Measurements from ENCODE around the gene SOCS6.
"Not testable (repeated sequence)": the region's sequence is repeated elsewhere in the genome, so short reads cannot be mapped to it uniquely, and the experiment has no call there.

Gene SOCS6, protein sequence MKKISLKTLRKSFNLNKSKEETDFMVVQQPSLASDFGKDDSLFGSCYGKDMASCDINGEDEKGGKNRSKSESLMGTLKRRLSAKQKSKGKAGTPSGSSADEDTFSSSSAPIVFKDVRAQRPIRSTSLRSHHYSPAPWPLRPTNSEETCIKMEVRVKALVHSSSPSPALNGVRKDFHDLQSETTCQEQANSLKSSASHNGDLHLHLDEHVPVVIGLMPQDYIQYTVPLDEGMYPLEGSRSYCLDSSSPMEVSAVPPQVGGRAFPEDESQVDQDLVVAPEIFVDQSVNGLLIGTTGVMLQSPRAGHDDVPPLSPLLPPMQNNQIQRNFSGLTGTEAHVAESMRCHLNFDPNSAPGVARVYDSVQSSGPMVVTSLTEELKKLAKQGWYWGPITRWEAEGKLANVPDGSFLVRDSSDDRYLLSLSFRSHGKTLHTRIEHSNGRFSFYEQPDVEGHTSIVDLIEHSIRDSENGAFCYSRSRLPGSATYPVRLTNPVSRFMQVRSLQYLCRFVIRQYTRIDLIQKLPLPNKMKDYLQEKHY

DNA sequence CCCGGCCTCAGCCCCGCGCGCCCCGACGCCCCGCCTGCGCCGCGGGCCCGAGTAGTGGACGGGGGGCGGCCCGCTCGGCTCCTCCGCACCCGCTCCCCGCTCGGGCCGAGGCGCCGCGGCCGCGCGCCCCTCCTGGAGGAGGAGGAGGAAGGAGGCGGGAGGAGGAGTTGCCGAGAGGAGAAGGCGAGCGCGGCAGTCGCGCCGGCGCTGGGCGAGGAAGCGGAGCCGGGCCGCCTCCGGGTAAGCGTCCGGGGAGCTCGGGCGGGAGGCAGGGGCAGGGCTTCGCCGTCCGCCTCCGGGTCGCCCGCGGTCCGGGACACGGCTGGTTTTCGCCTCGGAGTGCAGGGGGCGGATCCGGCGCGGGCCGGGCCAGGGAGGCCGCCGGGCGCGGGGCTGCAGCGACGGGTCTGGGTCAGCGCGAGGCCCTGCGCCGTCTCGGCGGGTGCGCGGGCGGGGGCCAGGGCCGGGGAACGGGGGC, at the start of gene SOCS6:
Gene SOCS6, plus strand, starts transcription at position 195 of the 478 bp plus-strand sequence. CDS start 35,624 bp downstream, outside the sequence.
- DNase-seq: peak; percentile 74

DNA sequence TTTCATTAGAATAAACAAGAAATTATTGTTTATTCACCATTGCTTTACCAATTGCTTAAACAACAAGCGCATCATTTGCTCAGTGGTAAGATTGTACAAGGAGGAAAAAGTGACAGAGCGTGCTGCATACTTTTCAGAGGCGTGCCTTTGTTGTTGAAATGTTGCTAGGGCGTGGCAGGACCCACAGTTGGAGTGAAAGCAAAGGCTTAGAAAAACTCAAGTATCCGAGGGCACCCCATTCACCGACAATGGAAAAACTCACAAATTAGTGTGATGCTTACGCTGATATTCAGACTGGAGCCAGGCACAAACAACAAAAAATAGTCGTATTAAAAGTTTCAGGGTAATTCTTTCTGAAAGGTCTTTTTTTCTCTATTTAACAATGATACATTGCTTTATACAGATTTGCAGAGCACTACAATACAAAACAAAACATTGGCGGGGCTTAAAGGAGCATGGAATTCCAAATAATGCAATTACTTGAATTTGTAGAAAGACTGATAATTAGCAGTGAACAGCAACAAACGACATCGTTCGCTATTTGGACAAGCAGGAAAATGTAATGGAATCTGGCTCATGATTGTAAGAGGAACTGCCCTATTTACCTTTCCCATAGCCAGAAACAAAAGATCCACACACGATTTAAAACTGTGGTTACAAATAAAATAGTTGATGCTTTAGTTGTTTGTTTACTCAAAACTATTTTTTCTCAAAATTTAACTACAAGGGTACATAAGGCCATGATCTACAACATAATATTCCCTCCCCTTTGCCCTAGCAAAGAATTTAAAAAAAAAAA, 45.5 kb upstream of the SOCS6 start:
- no peak for DNase-seq

DNA sequence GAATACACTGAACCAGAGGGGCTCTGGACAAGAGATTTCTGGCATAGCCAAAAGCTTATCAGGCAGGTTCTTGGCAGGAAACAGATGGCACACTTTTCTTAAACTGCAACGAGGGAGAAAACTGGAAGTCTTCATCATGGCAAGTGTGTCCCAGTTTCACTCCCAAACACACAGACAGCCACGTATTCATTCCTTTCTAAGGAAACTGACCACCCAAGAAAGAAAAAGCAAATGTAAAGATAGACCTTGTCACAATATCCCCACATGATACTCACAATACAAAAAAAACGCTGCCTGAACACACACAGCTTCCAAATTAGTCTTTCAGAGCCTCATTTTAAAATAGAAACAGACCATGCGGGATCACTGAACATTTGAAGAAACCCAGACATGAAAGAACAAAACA, 42.8 kb upstream of the SOCS6 start:
- DNase-seq: peak; percentile 59

DNA sequence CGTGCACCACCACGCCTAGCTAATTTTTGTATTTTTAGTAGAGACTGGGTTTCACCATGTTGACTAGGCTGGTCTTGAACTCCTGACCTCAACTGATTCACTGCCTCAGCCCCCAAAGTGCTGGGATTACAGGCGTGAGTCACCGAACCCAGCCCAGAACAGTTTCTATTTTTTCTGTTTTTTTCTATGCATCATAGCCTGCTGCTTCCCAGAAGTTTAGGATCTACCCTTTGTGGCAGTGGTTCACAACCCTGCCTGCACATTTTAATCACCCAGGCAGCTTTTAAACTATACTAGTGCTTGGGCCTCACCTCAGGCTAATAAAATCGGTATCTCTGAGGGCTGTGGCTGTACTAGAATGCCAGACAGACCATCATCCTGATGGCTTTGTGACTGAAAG, 39.7 kb upstream of the SOCS6 start:
- DNase-seq: no peak

DNA sequence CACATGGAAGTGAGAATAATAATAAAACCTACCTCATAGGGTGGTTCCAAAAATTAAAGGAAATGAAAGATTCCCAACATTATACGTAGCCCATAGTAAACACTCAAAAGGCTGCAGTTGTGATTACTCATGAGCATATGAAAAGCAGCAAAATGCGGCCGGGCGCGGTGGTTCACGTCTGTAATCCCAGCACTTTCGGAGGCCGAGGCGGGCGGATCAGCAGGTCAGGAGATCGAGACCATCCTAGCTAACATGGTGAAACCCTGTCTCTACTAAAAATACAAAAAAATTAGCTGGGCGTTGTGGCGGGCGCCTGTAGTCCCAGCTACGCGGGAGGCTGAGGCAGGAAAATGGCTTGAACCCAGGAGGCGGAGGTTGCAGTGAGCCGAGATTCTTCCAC, 39.0 kb upstream of the SOCS6 start:
- not testable (repeated sequence) for DNase-seq

DNA sequence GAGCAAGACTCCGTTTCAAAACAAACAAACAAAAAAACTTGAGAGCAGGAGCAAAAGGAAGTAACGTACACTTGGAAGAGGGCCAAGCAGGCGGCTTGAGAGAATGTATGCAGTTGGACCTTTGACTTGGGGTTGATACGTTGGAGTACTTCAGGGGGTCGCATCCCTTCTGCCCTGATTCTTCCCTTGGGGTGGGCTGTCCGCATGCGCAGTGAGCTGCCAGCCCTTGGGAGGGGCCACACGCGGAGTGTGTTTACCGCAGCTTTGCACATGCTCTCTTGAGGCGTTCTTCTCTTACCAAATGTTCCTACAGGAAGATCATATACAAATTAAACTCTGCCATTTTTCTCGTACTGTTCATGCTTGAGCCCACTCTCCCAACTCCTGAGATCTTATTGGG, 38.1 kb upstream of the SOCS6 start:
- DNase-seq: no peak

DNA sequence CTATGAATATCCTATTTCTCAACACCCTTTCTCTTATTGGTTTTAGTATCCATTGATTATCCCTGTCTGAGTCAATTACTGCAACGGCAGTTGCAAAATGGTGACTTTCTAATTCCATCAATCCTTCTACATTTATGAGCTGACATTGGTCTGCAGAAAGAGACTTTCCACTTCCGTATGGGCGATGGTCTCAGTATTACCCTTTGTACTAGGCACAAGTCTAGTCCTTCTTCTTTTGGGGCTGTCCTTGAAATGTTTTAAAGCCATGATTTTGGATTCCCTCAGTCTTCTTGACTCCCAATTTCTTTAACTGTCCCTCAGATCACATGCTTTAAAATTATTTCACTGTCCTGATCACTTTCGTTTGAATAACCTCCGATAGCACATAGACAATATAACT, 32.7 kb upstream of the SOCS6 start:
- DNase-seq: no peak

DNA sequence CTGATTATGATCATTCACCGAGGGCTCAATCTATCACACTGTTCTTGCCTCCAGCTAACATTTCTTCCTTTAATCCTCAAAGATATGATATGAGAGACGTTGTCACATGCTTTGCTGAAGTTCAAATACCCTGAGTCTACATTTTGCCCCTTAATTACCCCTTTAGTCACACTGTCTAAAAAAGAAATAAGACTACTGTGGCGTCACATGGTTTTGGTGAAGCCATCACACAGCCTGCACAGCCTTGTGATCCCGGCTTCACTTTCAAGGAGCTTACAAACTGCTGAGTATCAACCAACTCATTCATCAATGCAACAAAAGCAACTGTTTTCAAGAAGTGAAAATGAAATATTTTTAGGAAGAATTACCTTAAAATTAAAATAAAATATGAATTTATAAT, 31.9 kb upstream of the SOCS6 start:
- no peak for DNase-seq

DNA sequence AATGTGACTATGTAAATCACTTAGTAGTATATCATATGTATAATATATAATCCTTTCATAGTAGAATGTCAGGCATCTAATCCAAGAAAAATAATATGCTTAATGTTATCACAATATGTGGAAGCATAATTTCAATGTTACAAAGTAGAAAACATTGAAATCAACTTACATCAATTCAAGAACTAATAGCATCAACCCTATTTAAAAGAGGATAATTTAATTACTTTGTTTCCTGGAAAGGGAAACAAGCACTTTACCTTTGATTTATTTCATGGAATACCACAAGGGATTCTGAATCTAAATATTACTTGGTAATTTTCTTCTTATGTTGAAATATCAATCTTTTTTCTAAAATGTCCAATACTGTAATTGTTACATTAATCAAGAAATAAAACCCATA, 30.6 kb upstream of the SOCS6 start:
- no peak for DNase-seq

DNA sequence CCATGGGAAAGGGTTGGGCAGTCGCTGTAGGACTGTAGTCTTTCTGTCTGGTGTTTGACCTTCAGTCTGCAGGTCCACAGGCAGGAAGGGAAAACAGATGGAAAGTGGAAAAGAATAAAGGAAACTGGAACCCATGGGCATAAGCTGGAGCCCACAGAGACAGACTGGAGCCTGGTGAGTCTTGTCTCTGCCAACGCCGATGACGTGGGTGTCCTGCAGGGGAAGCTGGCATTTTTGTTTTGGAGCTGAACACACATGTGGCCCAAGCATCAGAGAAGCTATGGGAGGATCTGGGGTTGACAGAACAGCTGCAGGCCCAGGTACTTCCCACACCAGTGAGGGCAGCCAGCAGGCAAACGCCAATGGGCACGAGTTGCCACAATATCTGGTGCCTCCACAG, 28.2 kb upstream of the SOCS6 start:
- no peak for DNase-seq

DNA sequence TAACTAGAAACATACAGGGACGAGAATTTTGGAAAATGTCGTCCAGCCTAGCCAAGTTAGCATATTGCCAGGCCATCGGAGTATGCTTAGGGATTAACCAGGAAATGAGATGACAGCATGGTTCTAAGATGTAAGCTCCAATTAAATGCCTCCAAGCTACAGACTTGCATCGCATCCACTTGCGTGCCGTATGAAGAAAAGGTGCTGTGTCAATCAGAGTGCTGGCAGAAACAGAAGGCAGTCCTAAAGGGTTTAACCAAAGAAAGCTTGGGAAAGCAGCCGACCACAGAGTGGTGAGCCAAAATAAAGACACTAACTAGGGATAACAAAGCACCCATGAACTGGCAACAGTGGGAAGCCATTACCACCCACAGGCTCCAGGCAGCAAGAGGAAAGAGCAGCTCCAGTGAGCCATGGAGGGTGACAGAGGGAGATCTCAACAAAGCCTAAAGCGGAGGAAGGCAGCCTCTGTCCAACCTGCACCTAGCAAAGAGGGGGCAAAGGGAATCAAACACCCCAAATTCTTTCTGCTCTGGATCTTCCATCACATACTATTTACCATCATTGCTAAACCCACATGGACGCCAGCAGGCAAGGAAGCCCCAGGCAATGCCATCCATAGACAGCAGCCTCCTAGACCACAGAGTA, 27.6 kb upstream of the SOCS6 start:
- peak; percentile 66 for DNase-seq

DNA sequence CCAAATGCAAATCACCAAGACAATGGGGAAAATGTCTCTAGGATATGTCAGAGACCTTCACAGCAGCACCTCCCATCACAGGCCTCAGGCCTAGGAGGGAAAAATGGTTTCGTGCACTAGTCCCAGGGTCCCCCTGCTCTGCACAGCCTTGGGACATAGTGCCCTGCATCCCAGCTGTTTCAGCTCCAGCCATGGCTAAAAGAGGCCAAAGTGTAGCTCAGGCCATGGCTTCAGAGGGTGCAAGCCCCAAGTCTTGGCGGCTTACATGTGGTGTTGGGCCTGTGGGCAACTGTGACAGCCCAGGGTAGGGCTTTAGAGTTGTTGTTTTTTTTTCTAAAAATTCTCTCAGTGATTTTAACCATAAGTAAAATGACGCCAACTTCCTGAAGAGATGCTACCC, 25.5 kb upstream of the SOCS6 start:
- no peak for DNase-seq

DNA sequence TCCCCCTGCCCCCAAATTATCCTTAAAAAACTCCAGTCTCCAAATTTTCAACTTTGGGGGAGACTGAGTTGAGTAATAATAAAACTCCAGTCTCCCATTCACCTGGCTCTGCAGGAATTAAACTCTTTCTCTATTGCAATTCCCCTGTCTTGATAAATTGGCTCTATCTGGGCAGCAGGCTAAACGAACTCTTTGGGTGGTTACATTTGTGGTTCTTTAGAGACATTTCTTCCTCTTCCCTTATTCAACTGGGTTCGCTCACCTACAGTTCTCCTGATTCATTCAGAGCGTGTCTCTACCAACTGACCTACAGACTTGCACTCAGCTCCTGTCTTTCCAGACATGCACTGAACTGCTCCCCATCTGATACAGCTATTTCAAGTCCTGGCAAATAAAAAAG, 17.1 kb upstream of the SOCS6 start:
- DNase-seq: no peak

DNA sequence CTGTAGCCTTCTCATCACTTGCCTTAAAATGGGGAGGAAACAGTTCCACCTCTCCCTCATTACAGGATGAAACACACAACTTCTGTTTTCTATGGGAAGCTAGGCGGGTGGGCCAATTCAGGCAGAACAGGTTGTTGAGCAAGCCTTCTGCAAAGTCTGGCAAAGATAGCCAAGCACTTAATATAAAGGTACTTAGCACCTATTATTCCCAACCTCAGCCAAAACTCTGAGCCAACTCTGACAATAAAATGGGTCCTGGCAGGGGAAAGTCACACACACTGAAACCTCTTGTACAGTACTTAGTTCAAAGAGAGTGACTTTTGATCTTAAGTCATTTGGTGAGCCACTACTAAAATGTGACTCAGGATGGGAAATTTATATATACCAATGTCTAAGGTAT, 15.8 kb upstream of the SOCS6 start:
- no peak for DNase-seq

DNA sequence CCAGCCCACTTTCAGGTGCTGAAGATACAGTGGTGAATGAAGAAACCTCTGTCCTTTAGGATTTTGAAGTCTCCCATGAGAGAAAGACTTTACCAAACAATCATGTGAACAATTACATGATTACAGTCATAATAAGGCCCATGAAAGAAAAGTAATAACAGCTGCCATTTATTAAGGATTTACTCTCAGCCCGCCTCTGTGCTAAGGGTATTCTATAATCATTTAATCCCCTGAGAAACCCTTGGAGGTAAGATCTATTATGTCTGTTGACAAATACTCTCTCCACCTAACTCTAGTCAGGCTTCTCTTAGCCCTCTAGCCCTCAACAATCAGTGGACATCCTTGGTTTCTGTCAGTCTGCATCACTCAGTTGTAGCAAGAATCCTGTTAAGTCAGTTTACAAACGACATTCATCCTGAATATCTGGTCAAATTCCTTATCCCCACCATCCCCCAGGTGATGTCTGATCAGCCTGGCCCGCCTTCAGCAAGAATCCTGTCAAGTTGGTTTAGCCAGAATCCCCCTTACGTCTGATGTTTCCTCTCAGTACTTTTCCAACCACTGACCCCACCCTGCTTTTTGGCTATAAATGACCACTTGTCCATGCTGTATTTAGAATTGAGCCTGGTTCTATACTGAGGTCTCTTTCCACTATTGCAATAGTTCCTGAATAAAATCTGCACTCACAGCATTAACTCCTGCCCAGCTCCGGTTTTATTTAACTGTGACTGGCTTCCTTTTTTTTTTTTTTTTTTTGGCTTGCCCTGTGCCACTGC, 12.2 kb upstream of the SOCS6 start:
- peak; percentile 81 for DNase-seq

DNA sequence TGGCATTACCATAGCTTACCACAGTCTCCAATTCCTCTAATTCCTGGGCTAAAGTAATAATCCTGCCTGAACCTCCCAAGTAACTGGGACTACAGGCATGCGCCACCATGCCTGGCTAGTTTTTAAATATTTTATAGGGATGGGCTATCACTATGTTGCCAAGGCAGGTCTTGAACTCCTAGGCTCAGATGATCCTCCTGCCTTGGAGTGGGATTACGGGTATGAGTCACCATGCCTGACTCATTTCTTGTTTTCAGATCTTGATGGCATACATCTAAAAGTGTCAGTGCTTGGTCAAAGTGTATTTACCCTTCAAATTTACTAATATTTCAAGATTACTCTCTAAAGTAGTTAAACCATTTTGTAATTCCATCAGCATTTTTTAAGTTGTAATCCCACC, 9.4 kb upstream of the SOCS6 start:
- DNase-seq: no peak

DNA sequence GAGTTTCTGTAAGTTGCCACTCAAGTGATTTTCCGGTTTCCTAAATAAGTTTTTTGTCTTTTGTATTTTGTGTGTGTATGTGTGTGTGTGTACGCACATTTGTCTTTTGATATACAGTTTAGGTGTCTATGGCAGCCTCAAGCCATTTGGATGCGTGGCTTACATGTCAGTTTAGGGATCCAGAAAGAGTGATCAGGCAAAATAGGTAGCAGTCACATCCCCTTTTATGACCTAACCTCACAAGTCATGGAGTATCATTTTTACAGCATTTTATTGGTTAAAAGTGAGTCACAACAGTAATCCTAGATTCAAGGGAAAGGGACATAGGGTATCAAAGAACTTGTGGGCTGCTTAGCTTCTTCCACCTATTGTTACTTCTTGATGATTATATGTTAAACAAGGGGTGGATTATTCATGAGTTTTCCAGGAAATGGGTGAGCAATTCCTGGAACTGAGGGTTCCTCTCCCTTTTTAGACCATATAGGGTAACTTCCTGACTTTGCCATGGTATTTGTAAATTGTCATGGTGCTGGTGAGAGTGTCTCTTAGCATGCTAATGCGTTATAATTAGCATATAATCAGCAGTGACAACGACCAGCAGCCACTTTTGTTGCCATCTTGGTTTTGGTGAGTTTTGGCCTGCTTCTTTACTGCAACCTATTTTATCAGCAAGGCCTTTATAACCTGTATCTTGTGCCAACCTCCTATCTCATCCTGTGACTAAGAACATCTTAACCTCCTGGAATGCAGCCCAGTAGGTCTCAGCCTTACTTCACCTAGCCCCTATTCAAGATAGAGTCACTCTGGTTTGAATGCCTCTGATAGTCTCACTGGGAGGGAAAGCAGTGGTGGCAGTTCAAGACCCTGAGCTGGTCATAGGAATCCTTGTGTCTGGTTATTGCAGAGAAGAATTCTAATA, 8.6 kb upstream of the SOCS6 start:
- no peak for DNase-seq

DNA sequence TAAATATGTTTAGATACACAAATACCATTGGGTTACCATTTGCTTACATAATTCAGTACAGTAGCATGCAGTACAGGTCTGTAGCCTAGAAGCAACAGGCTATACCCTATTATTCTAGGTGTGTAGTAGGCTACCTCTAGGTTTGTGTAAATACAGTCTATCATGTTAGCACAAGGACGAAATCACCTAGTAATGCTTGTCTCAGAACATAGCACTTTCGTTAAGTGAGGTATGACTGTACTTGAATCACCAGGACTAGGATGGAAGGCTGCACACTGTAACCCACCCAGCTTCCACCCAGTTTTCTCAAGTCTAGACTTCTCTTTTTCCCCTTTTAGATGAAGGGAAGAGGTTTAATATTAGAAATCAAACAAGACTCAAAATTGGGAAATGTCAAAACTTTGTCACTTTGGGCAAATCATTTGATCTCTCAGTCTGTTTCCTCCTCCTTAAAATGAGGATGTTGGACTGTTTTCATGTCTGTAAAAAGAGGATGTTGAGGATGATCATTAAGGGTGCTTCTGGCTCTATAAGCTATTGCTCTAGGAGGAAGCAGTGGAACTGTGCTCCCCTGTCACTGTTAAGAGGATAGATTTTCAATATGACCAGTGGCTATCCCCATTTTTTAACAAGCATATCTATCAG, 3.7 kb upstream of the SOCS6 start:
- DNase-seq: no peak

DNA sequence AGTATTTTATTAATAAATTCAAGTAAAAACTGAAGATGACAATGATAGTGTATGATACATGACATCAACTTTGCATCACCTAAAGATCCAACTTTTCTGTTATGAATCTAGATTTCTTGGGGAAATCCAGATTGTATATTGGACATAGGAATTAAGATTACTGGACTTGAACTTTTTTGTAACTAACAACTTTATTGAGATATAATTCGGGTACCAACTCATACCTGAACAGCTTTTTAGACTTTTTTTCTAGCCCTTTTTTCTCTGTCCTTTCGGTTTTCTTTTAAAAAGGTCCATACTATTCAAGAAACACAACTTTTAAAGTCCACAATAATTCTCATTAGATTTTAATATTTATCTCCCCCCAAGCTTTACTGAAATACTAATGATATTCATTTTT, 1.1 kb upstream of the SOCS6 start:
- DNase-seq: no peak

DNA sequence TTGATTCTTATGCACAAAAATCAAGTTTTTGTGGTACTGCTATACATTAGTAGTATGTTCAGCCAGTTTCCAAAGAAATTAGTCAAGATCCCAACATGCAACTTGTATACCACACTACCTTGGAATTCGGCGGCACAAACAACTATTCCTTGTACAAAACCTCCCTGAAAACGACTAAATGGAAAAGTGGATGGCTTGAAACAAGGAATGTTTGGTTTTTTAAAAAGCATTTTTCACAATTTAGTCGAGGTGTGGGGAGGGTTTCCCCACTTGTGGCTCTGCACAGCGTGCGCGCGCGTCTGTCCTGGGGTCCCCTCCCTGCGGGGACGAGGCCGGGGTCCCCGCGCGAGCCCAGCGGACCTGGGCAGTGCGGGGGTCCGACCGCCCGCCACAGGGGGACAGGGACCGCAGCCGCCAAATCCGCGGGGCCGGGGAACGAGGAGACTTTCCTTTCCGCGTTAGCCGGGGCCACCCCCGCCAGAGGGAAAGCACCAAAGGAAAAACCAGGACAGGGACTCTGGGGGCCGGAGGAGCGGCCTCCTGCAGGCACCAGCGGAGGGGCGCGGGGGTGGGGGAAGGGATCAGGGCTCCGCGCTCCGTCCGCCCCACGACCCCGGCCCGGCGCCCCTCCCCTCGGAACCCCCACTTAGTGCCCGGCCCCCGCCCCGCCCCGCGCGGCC, 534 bp upstream of the SOCS6 start:
- peak; percentile 59 for DNase-seq
